ENCODE results near the gene ACR. TPM values are rescaled to one million over a fixed set of nuclear protein-coding genes. Genes with fewer than 3 reads are reported as not detected.
"Not testable (repeated sequence)": the region's sequence is repeated elsewhere in the genome, so short reads cannot be mapped to it uniquely, and the experiment has no call there.

Gene ACR
- total RNA-seq, 1 donor from 2014 or later: not detected

GRCh38 chr22:50775132-50775531 is 37.1 kb downstream of the ACR start:
- intact Hi-C loops (cut with micrococcal nuclease): not testable (repeated sequence)

GRCh38 chr22:50777631-50778030 is 39.6 kb downstream of the ACR start:
- intact Hi-C loops (cut with micrococcal nuclease): not testable (repeated sequence)

GRCh38 chr22:50780244-50780643 is 42.2 kb downstream of the ACR start:
- intact Hi-C loops (cut with micrococcal nuclease): not testable (repeated sequence)

GRCh38 chr22:50782253-50782652 is 44.2 kb downstream of the ACR start:
- intact Hi-C loops (cut with micrococcal nuclease): not testable (repeated sequence)

- intact Hi-C loops (cut with micrococcal nuclease): not testable (repeated sequence)
Measured at GRCh38 chr22:50783033-50783879, 45.3 kb downstream of the ACR start, which contains the start of gene RABL2B. Gene RABL2B (minus strand): TSS chr22:50783636. CDS start chr22:50782294, 1,342 bp downstream.

- intact Hi-C loops (cut with micrococcal nuclease): not testable (repeated sequence)
Measured at GRCh38 chr22:50783880-50784276, 45.9 kb downstream of the ACR start.

- intact Hi-C loops (cut with micrococcal nuclease): not testable (repeated sequence)
Measured at GRCh38 chr22:50785289-50785688, 47.3 kb downstream of the ACR start.

GRCh38 chr22:50786936-50787335 is 48.9 kb downstream of the ACR start:
- intact Hi-C loops (cut with micrococcal nuclease): not testable (repeated sequence)

Other genes with a start within 250 kb of the ACR start
- 124 and 136 TPM in 2 replicates for gene LMF2, start 230.5 kb upstream of the ACR start, total RNA-seq
- gene NCAPH2, start 230.0 kb upstream of the ACR start, total RNA-seq: 97.5 and 104 TPM in 2 replicates
- gene SCO2, start 212.6 kb upstream of the ACR start, total RNA-seq: 9.5 and 11.0 TPM in 2 replicates
- gene TYMP, start 208.2 kb upstream of the ACR start, total RNA-seq: 165 and 173 TPM in 2 replicates
- gene KLHDC7B, start 192.3 kb upstream of the ACR start, total RNA-seq: 12.6 and 13.8 TPM in 2 replicates
- gene SYCE3, start 175.3 kb upstream of the ACR start, total RNA-seq: not detected in 2 replicates
- gene CPT1B, start 159.8 kb upstream of the ACR start, total RNA-seq: 104 and 114 TPM in 2 replicates
- 132 and 137 TPM in 2 replicates for gene CHKB, start 155.4 kb upstream of the ACR start, total RNA-seq
- 0.17 and 0.32 TPM in 2 replicates for gene MAPK8IP2, start 137.4 kb upstream of the ACR start, total RNA-seq
- 60.6 and 67.0 TPM in 2 replicates for gene ARSA, start 110.1 kb upstream of the ACR start, total RNA-seq
- gene SHANK3, start 65.4 kb upstream of the ACR start, total RNA-seq: not detected in 2 replicates
- 39.8 and 43.7 TPM in 2 replicates for gene RABL2B, start 45.4 kb downstream of the ACR start, total RNA-seq